ENCODE measurements around the gene USP3. TPM values are rescaled to one million over a fixed set of nuclear protein-coding genes. Genes with fewer than 3 reads are reported as not detected.
"Not testable (repeated sequence)": the region's sequence is repeated elsewhere in the genome, so short reads cannot be mapped to it uniquely, and the experiment has no call there.

Gene USP3
- total RNA-seq, 4 donors from 2014 or later = 40.4 to 66.2 (median 56.0) TPM

GRCh38 chr15:63612300-63612699 is 107.9 kb downstream of the USP3 start:
- DNase-seq (ENCODE audit: low spot score) = no peak
- TF ChIP-seq CTCF (IDR thresholded peaks at IDR 0.05) = no peak
- ATAC-seq (ENCODE audit: low FRiP score) = no peak

GRCh38 chr15:63615935-63616334 is 111.5 kb downstream of the USP3 start:
- DNase-seq (ENCODE audit: low spot score) = no peak
- TF ChIP-seq CTCF (IDR thresholded peaks at IDR 0.05) = no peak

GRCh38 chr15:63617147-63617546 is 112.8 kb downstream of the USP3 start:
- not testable (repeated sequence) for DNase-seq (ENCODE audit: low spot score); ATAC-seq (ENCODE audit: low FRiP score)

More at GRCh38 chr15:63615935-63616334, 111.5 kb downstream of the USP3 start:
- ATAC-seq (ENCODE audit: low FRiP score) = no peak

- DNase-seq (ENCODE audit: low spot score); ATAC-seq (ENCODE audit: low FRiP score): not testable (repeated sequence)
These were observed 113.2 kb downstream of the USP3 start for GRCh38 chr15:63617627-63618026.

GRCh38 chr15:63620760-63621159 is 116.4 kb downstream of the USP3 start:
- ATAC-seq (ENCODE audit: low FRiP score); DNase-seq (ENCODE audit: low spot score): not testable (repeated sequence)

GRCh38 chr15:63623232-63623969 is 119.0 kb downstream of the USP3 start:
- TF ChIP-seq CTCF (IDR thresholded peaks at IDR 0.05) = no peak
- ATAC-seq (ENCODE audit: low FRiP score) (no peak), DNase-seq (ENCODE audit: low spot score) (no peak)

- ATAC-seq (ENCODE audit: low FRiP score) (no peak), DNase-seq (ENCODE audit: low spot score) (no peak)
- no peak for TF ChIP-seq CTCF (IDR thresholded peaks at IDR 0.05)
These were observed 122.6 kb downstream of the USP3 start for GRCh38 chr15:63626955-63627354.

- ATAC-seq (ENCODE audit: low FRiP score) (no peak), DNase-seq (ENCODE audit: low spot score) (no peak)
- TF ChIP-seq CTCF (IDR thresholded peaks at IDR 0.05) = no peak
These were observed 123.9 kb downstream of the USP3 start for GRCh38 chr15:63628123-63628822.

Data from omental fat pad (tissue), 4 donors.